PC-3 (cell line): ENCODE data around the gene CEP170B. TPM values are rescaled to one million over a fixed set of nuclear protein-coding genes. Genes with fewer than 3 reads are reported as not detected.

Experiments used
- ATAC-seq: fragments of 200-7000 bp; cut with Tn5 transposase; 2 replicates; pipeline ENCODE4 v1.9.1; 2020; ENCODE audit warnings: mild to moderate bottlenecking, moderate library complexity
- BruUV-seq: library from RNA; stranded (reverse); fragments of 400-500 nt; replicated peaks from 2 replicates; lab custom pipeline; 2021; lab: Mats Ljungman, UMichigan
- CTCF ChIA-PET: fragments of 300-600 bp; sonication (Branson Sonifier 250); formaldehyde crosslinking; loops from one replicate; lab custom pipeline; 2022; ENCODE audit warnings: antibody characterized with exemption; lab: Charles Lee
- POLR2A ChIA-PET: fragments of 300-600 bp; sonication (Branson Sonifier 250); formaldehyde crosslinking; loops from one replicate; lab custom pipeline; 2022; ENCODE audit warnings: antibody characterized with exemption; ENCODE audit not compliant: unreplicated experiment; lab: Charles Lee
- DNase-seq: peaks from one replicate; pipeline ENCODE4 v3.0.0-alpha.2; 2015
- H2AFZ ChIP-seq: fragments of 300-600 bp; sonication (generic); 2 replicates; pipeline ENCODE4 v1.6.0; 2016; ENCODE audit warnings: antibody characterized with exemption, low read length
- H3F3A ChIP-seq: fragments of 300-600 bp; sonication (generic); one replicate; pipeline ENCODE4 v1.6.0; 2017; ENCODE audit warnings: antibody characterized with exemption, low read length, control low read depth, mild to moderate bottlenecking; ENCODE audit not compliant: unreplicated experiment
- H3K27ac ChIP-seq: fragments of 300-600 bp; sonication (generic); 2 replicates; pipeline ENCODE4 v1.5.1; 2016; ENCODE audit warnings: mild to moderate bottlenecking, low read length
- H3K27me3 ChIP-seq: fragments of 300-600 bp; sonication (generic); 2 replicates; pipeline ENCODE4 v1.6.1; 2016; ENCODE audit warnings: low read length, mixed read lengths
- H3K36me3 ChIP-seq: fragments of 300-600 bp; sonication (generic); 2 replicates; pipeline ENCODE4 v1.6.1; 2016; ENCODE audit warnings: low read depth, mixed run types, low read length, mixed read lengths
- H3K4me1 ChIP-seq: fragments of 300-600 bp; sonication (generic); 2 replicates; pipeline ENCODE4 v1.5.1; 2016; ENCODE audit warnings: low read length; ENCODE audit not compliant: insufficient read depth
- H3K4me2 ChIP-seq: fragments of 300-600 bp; sonication (generic); 2 replicates; pipeline ENCODE4 v1.6.0; 2016; ENCODE audit warnings: low read length
- H3K4me3 ChIP-seq: fragments of 300-600 bp; sonication (generic); 2 replicates; pipeline ENCODE4 v1.5.1; 2016; ENCODE audit warnings: mild to moderate bottlenecking, low read length, mixed read lengths
- H3K79me2 ChIP-seq: fragments of 300-600 bp; sonication (generic); 2 replicates; pipeline ENCODE4 v1.6.1; 2017; ENCODE audit warnings: low read length, mixed read lengths
- H3K9ac ChIP-seq: fragments of 300-600 bp; sonication (generic); 2 replicates; pipeline ENCODE4 v1.6.0; 2016; ENCODE audit warnings: mild to moderate bottlenecking, low read length
- H3K9me2 ChIP-seq: fragments of 300-600 bp; sonication (generic); replicated peaks from 2 replicates; pipeline ENCODE4 v1.6.1; 2016; ENCODE audit warnings: mixed run types, low read length, mixed read lengths
- H3K9me3 ChIP-seq: fragments of 300-600 bp; sonication (generic); 2 replicates; pipeline ENCODE4 v1.6.1; 2016; ENCODE audit warnings: low read length, mixed read lengths
- H4K20me1 ChIP-seq: fragments of 300-600 bp; sonication (generic); 2 replicates; pipeline ENCODE4 v1.6.1; 2016; ENCODE audit warnings: low read length, mixed read lengths
- CTCF ChIP-seq: fragments of 300-600 bp; sonication (generic); conservative IDR thresholded peaks from 2 replicates; pipeline ENCODE4 v1.5.1; 2017; ENCODE audit warnings: antibody characterized with exemption, low read depth, mild to moderate bottlenecking, low read length
- EZH2 ChIP-seq: fragments of 300-600 bp; sonication (generic); IDR thresholded peaks from one replicate; pipeline ENCODE4 v1.6.1; 2017; ENCODE audit warnings: antibody characterized with exemption, mild to moderate bottlenecking, low read length; ENCODE audit not compliant: unreplicated experiment
- EZH2phosphoT487 ChIP-seq: fragments of 300-600 bp; sonication (generic); IDR thresholded peaks from 2 replicates; pipeline ENCODE4 v1.6.1; 2018; ENCODE audit warnings: mild to moderate bottlenecking, antibody characterized with exemption, low read length, borderline replicate concordance
- intact Hi-C: fragments of 100-400 bp; cut with micrococcal nuclease; formaldehyde crosslinking; loops from 2 replicates; pipeline ENCODE4 v1.9.0; 2023
- total RNA-seq: library from RNA; depleted of rRNA; stranded (reverse); fragments of >200 nt; gene quantifications from 2 replicates; pipeline ENCODE4 v1.2.3, GENCODE V29; 2014

CEP170B gene
- total RNA-seq, 1 experiment from 2014 or later: 33.2 TPM

- TF ChIP-seq EZH2 (no peak), CTCF (no peak), EZH2phosphoT487 (no peak)
- Histone ChIP-seq H3K27ac (no peak overlapping the region), H3F3A (no peaks in the 10 kb centered on the region), H3K79me2 (peaks cover 84% of the 10 kb centered on the region), H3K4me2 (peak overlapping the region; percentile 98), H3K27me3 (no peaks in the 10 kb centered on the region), H4K20me1 (peaks cover 40% of the 10 kb centered on the region; the same call in 1 of the 2 replicates), H3K36me3 (peaks cover 4% of the 10 kb centered on the region; the same call in 1 of the 2 replicates), H3K9me3 (no peaks in the 10 kb centered on the region), H3K4me3 (peak overlapping the region; percentile 91; the same call in 1 of the 2 replicates), H3K9me2 (no peaks in the 10 kb centered on the region; the same call in 1 of the 2 replicates), H3K9ac (no peak overlapping the region), H2AFZ (no peak overlapping the region), H3K4me1 (peaks cover 21% of the 10 kb centered on the region)
- ATAC-seq (no peak), DNase-seq (no peak)
- BruUV-seq: no TSS peak
- ChIA-PET CTCF (no interaction called here), POLR2A (no interaction called here)
- intact Hi-C loops: no loop called here
These were observed 2.4 kb downstream of the CEP170B start for GRCh38 chr14:104867371-104868059.

- Histone ChIP-seq H3F3A (no peaks in the 10 kb centered on the region), H3K9me2 (no peaks in the 10 kb centered on the region), H3K4me2 (no peak overlapping the region), H2AFZ (no peak overlapping the region), H3K4me1 (peaks cover 21% of the 10 kb centered on the region), H3K36me3 (peaks cover 4% of the 10 kb centered on the region; the same call in 1 of the 2 replicates), H3K79me2 (peaks cover 85% of the 10 kb centered on the region), H3K9me3 (no peaks in the 10 kb centered on the region), H3K4me3 (no peak overlapping the region), H4K20me1 (peaks cover 40% of the 10 kb centered on the region; the same call in 1 of the 2 replicates), H3K27me3 (no peaks in the 10 kb centered on the region), H3K27ac (no peak overlapping the region), H3K9ac (no peak overlapping the region)
- POLR2A ChIA-PET: no interaction called here
- CTCF ChIA-PET: no interaction called here
- BruUV-seq: no TSS peak
- TF ChIP-seq EZH2: no peak
- no peak for TF ChIP-seq CTCF
- TF ChIP-seq EZH2phosphoT487: no peak
- intact Hi-C loops: no loop called here
- ATAC-seq (no peak), DNase-seq (no peak)
These were observed 3.1 kb downstream of the CEP170B start for GRCh38 chr14:104868060-104868740.
